Ramos (cell line): Measurements from ENCODE around the gene RNPS1.

Source experiments
- in situ Hi-C: fragments of 300-500 bp; cut with MboI; formaldehyde crosslinking; loops from one replicate; pipeline ENCODE4 v1.14.3; 2022; ENCODE audit warnings: low sequenced_read_pairs; ENCODE audit not compliant: unreplicated experiment

RNPS1 gene

DNA sequence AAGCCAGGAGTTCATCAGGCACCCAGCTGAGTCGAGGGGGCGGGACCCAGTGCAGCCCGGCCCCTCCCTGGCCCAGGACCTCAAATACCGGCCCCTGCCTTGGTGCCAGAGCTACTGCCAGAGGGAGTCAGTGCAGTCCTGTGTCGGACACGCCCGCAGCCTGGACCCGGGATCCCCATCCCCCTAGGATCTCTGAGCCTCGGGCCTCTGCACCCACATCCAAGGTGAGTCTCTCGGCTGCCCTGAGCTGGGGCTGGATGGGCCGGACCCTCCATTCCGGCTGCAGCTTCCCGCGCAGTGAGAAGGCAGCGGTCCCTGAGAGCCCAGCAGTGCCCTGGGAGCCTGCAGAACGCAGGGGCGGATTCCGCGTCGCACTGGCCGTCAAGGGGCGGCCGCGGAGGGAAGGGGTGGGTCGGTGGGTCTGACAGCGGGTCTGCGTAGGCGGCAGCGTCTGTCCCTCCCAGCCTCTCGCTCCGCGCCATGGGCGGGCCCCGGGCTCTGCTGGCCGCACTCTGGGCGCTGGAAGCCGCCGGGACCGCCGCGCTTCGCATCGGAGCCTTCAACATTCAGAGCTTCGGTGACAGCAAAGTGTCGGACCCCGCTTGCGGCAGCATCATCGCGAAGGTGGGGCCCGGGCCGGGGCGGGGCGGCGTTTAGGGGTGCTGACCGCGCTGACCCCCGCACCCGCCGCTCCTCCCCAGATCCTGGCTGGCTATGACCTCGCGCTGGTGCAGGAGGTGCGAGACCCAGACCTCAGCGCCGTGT lies 31.4 kb downstream of the RNPS1 start, which contains the start of gene DNASE1L2:
Gene DNASE1L2 (plus strand): TSS at position 108 of the 765 bp plus-strand sequence. CDS start 373 bp downstream, at position 481.
- in situ Hi-C loops, result no loop called here

DNA sequence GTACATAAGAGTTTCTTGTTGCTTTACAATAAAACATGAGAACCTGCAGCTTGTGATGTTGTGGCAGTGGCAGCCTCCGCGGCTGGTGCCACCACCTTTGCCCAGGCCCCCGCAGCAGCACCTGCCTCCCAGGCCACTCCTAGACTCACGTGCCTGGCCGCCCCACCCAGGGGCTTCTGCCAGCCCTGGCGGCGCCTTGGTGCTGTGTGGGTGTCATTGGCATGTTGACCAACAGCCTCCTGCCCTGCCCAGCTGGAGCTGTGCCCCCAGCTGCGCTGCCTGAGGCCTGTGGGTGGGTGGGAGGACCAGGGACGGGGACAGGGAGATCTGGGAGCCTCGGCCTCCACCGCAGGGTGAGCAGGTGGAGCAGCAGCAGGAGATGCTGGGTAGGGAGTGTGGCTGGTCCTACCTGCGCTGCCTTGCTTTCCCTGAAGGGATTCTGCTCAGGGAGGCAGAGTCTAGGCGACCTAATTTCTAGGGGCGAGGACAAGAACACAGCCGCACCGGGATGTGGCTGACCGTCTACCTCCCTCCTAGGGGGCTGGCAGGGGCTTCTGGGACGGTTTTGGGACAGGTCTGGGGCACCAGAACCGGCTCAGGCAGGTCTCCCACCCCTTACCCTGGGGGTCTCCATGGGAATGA lies 32.1 kb downstream of the RNPS1 start:
- in situ Hi-C loops, result no loop called here

DNA sequence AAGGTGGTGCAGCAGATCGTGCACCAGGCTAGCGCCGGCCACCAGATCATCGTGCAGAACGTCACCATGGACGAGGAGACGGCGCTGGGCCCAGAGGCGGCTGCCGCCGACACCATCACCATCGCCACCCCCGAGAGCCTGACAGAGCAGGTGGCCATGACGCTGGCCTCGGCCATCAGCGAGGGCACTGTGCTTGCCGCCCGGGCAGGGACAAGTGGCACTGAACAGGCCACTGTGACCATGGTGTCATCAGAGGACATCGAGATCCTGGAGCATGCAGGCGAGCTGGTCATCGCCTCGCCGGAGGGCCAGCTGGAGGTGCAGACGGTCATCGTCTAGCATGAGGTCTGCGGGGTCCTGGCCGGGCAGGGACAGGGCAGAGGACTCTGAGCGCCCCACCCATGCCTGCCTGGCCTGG lies 32.7 kb downstream of the RNPS1 start:
- in situ Hi-C loops, result no loop called here

DNA sequence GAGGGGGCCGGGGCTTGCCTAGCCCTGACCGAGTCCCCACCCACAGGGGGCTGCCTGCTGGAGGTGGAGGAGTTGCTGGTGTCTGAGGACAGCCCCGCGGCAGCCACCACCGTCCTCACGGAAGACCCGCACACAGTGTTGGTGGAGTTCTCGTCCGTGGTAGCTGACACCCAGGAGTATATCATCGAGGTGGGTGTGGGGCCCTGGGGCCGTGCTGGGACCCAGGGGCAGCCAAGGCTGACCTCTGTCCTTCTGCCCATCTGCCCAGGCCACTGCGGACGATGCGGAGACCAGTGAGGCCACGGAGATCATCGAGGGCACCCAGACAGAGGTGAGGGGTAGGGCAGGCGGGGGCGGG lies 33.1 kb downstream of the RNPS1 start:
- in situ Hi-C loops, result no loop called here

DNA sequence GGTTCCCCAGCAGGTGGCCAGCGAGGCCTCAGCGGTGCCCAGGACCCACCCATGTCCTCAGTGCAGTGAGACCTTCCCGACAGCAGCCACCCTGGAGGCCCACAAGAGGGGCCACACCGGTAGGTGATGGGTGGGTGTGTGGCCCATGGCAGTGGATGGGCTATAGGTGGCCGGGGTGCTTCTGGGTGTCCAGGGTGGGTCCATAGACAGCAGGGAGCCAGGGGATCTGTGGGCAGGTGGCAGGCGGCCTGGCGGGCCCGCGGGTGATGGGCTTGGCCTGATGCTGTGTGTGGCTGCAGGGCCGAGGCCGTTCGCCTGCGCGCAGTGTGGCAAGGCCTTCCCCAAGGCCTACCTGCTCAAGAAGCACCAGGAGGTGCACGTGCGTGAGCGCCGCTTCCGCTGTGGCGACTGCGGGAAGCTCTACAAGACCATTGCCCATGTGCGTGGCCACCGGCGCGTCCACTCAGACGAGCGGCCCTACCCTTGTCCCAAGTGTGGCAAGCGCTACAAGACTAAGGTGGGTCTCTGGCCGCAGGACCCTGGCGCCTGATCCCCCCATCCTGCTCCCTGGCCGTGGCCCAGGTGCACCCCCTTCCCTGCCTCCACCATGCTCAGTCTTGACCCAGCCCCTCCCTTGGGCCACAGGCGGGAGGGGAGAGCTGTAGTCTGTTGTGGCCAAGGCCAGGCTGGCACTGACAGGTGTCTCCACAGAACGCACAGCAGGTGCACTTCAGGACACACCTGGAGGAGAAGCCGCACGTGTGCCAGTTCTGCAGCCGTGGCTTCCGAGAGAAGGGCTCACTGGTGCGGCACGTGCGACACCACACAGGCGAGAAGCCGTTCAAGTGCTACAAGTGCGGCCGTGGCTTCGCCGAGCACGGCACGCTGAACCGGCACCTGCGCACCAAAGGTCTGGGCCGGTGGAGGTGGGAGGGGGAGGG lies 33.8 kb downstream of the RNPS1 start:
- in situ Hi-C loops, result no loop called here

DNA sequence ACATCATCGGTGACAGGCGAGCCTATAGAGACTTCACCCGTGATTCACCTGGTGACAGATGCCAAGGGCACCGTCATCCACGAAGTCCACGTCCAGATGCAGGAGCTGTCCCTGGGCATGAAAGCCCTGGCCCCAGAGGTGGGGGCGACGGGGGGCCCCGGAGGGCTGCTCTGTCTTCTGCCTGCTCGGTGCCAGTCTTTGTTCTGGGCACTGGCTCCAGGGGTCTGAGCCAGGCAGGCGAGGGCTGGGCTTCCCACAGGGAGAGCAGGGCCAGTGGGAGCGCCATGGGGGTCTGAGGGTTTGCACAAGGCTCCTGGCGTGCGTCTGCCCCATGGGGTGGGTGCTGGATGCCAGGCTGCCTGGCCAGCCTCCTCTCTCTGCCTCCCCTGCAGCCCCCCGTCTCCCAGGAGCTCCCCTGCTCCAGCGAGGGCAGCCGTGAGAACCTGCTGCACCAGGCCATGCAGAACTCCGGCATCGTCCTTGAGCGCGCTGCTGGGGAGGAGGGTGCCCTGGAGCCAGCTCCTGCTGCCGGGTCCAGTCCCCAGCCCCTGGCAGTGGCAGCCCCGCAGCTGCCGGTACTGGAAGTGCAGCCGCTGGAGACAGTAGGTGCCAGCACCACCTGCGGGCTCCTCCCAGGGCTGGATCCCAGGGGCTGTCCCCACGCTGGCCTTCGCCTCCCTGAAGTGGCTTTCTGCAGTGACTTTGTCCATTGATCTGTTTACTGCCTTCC lies 34.7 kb downstream of the RNPS1 start:
- in situ Hi-C loops, result no loop called here

DNA sequence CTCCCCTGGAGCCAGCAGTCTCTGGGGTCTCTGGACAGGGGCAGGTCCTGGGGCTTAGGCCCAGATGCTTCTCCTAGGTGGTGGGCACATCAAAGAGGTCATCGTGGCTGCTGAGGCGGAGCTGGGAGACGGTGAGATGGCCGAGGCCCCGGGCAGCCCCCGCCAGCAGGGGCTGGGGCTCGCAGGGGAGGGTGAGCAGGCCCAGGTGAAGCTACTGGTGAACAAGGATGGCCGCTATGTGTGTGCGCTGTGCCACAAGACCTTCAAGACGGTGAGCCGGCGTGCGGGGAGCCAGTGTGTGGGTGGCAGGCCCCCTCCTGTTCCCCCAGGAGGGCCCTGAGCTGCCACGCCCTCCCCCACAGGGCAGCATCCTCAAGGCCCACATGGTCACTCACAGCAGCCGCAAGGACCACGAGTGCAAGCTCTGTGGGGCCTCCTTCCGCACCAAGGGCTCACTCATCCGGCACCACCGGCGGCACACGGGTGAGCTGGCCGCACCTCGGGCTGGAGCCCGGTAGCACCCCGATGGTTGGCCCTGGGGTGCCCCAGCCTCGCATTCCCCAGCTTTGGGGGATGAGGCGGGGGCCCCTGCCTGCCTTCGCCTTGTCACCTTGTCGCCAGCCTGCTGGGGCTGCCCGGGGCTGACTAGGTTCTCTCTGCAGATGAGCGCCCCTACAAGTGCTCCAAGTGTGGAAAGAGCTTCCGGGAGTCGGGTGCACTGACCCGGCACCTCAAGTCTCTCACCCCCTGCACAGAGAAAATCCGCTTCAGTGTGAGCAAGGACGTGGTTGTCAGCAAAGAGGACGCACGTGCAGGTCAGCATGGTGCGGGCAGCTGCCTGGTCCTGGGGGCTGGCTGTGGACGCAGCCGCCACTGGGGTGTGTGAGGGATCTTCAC lies 35.6 kb downstream of the RNPS1 start:
- in situ Hi-C loops, result no loop called here

DNA sequence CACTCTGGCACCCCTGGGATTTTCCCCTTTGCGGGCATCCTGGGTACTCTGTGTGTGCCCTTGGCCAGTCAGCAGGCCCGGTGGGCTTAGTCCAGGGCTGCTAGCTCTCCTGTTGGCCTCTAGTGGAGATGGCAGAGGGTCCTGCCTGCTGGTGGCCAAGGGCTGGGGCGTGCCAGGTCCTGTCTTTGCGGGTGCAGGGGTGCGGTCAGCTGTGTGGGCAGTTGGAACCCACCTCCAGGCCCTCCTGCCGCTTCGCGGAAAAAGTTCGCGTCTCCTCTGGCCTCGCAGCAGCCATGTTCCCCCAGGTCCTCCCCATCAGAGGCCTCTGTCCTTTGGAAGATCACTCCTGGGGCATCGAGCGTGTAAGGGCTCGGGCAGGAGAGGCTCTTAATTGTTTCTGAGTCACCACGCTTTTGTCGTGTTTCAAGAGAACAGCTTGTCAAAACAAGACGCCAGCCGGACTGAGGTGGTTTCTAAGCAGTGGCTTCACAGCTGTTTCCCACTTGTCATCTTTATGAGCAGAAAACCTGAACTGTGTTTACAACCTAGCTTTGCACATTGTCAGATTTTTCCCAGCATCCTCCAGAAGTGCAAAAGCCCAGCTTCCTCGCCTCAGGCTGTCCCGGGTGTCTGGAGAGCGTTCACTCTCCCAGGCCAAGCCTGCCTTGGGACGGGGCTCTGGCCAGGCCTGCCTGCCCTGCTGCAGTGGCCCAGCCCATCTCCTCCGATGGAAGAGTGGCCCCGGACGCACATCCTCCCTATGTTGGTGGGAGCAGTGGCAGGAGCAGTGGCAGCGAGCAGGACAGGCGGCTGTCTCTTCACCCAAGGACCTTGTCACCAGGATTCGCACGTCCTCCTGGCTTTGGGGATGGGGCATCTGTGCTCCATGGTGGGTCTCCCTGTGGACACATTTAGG lies 36.7 kb downstream of the RNPS1 start:
- in situ Hi-C loops, result no loop called here

DNA sequence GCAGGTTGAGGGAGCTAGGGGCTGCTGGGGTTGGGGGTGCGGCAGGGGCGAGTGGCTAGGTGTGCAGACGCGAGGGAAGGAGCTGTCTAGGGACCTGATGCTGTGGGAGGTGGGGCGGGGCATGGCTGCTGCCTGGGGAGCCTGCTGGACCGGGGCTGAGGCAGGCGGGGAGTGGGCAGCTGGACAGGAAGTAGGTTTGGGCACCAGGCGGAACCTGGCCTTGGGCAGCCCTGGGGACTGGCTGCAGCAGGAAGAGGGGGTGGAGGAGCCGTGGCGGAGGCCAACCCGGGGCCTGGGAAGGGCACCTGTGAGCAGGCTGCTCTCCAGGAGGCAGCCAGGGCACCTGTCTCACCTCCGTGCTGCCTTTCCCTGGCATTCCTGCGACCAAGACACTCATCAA lies 37.5 kb downstream of the RNPS1 start:
- in situ Hi-C loops, result no loop called here

DNA sequence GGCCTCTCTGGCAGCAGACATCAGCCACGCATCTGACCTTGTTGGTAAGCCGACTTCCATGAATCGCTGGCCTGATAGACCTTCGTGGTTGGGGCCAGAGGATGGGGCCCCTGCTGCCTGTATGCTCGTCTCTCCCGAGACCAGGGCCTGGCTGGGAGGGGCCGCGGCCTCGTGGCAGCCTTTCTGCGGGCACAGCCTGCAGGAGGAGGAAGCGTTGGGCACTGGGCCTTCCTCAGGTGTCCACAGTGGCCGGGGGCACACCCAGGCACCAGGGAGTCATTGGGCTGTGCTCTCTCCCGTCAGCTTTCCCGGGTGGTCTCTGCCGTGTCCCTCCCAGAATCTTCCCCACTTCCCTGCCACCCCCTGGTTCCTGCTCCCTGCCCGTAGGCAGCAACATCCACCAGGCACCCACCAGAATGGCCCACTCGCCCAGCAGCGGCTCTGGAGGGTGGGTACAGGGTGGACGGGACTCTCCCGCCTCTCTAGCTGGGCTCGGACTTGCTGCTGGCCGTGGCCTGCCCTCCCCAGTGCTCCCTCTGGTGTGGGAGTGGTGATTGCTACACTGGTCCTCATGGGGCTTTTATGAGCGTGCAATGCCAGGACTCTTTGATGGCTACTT lies 38.2 kb downstream of the RNPS1 start:
- in situ Hi-C loops, result no loop called here

DNA sequence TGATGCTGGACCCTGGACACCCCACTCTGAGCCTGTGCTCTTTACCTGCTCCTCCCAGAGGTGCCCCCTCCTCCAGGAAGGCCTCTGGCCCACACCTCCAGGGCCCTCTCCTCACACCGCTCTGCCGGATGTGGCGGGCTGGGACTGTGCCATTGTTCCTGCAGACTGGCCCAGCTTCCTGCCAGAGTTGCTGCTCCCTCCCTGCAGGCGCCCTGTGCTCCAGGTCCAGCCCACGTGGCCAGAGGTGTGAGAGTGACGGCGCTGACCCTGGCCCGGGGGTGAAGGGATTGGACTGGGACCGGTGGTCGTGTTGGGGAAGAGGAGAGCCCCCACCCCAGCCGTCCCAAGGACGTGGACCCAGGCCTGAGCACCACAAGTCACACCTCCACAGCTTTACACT lies 38.8 kb downstream of the RNPS1 start:
- in situ Hi-C loops, result no loop called here

DNA sequence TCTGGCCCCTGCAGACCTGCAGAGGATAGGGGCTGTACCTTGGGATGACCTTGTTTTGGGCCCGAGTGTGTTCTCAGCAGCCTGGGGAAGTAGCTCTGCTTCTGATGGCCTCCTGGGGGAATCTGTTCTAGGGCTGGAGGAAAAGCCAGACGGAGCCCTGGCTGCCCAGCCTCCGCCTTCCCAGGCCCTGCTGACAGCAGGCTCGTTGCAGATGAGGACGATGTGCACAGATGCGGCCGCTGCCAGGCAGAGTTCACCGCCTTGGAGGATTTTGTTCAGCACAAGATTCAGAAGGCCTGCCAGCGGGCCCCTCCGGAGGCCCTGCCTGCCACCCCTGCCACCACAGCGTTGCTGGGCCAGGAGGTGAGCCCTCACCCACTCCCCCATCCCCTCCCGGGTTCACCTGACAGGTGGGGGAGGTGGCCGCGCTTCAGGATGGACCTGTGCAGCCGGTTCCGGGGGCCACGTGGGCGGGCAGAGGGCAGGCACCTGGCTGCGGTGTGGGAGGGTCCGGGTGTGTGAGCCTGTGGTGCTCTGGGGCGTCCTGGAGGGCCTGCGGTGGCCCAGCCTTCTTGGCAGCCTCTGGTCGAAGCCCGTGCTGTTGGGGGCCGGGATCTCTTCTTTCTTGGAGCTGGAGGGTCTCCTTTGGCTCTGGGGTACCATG lies 39.6 kb downstream of the RNPS1 start:
- in situ Hi-C loops, result no loop called here

DNA sequence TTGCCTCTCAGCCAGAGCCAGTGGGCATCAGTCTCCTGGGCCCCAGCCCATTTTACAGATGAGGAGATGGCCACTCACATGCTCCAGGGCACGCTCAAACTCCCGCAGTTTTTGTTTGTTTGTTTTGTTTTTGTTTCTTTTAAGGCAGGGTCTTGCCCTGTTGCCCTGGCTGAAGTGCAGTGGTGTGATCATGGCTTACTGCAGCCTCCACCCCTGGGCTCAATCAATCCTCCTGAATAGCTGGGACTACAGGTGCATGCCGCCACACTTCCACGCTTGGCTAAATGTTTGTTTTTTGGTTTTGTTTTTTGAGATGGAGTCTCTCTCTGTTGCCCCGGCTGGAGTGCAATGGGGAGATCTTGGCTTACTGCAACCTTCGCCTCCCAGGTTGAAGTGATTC lies 41.0 kb downstream of the RNPS1 start:
- in situ Hi-C loops, result no loop called here

DNA sequence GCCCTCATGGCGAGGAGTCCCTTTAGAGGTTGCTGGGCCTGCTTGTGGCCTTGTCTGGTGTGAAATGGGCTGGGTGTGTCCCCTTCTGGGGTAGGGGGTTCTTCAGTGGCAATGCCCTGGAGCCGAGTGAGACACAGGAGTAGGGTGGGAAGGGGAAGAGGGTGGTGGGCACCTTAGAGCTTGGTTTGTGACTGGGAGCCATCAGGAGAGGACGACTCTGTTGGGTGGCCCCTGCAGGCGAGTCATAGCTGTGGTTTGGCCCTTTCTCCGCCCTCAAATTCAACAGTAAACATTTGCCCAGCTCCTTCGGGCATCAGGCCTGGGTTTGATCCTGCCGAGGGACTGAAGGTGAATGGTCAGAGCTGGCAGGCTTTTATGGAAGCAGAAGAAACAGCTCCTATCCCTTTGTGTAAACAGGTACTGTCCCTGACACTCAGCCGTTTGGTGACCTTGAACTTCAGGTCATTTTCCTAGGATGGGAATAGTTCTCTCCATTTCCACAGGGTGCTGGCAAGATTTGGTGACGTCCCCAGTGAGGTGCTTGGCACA lies 41.6 kb downstream of the RNPS1 start:
- in situ Hi-C loops, result no loop called here

DNA sequence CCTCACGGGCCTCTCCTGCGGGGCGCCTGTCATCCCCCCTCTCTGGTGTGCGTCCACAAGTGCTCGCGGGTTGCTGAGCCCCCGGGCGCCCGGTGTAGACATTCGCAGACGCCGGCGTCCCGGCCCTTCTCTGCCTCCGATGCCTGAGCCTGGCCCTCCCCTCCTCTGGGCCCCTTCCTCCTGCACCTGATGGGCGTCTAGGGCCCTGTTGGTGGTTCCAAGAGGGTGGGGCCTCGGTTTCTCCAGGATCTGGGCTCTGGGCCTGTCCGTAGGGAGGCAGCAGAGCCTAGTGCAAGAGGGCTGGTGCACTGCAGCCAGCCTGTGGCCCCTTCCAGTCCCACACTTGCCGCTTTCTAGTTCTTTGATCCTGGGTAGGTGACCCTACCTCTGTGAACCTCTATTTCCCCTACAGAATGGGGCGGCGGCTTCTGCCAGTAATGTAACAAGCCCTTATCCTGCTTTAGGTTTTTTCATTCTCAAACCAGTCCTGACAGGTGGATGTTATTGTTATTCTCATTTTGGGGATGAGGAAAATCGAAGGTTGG lies 43.9 kb downstream of the RNPS1 start:
- in situ Hi-C loops, result no loop called here

DNA sequence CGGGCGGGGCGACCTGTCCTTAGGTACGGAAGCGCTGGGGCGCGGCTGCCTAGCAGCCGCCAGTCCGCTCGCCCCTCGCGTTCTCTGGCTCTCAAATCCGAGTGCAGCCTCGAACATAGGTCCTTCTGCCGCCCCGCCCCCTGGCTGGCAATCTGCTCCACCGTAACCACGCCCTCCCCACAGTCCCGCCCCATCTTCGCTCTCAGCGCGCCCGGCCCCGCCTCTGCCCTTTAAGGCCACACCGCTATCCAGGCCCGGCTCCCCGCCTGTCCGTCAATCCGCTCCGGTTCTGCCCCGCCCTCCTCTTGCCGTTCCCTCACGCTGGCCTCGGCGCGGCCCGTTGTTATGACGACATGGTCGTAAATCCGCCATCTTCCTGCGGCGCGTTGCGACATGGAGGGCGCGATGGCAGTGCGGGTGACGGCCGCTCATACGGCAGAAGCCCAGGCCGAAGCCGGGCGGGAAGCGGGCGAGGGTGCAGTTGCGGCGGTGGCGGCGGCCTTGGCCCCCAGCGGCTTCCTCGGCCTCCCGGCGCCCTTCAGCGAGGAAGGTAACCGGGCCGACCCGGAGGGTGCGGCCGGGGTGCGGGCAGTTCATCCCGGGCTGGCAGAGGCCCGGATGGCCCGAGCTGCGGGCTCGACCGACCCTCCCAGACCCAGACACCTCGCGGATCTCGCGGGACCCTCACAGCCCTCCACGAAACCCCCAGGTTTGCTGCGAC lies 44.5 kb downstream of the RNPS1 start, which contains the start of gene E4F1:
Gene E4F1 (plus strand): TSS at position 371 of the 721 bp plus-strand sequence. CDS start 23 bp downstream, at position 394.
- in situ Hi-C loops, result no loop called here
